Measurements from ENCODE around the gene IL17B.

DNA sequence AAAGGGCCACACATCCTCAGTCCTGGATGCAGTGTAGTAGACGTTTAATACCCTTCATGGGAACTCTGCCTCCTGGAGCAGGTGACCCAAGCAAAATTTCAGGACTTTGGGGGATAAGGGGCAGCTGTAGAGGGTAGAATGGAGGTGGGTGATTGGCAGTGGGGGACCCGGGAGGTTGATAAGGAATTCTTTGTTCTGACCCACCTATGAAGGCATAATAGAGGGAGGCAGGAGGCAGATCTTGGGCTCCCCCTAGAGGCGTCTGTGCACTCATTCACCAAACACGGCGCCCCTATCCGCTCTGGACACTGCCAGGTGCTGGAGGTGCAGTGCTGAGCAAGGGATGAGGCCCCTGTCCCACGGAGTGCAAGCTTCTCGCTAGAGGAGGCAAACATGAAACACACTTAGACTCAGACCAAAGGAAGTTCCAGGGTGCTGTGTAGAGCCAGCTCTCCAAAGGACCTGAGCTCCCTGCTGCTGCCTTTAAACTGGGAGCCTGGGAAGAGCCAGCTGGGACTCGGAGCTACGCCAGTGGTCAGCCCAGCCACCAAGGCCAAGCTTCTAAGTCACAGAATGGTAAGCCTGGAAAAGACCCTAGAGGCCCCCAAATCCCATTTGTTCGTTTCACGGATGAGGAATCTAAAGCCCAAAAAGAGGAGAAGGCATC is 7.7 kb downstream of the IL17B start:
- TF ChIP-seq, protein P1, sequence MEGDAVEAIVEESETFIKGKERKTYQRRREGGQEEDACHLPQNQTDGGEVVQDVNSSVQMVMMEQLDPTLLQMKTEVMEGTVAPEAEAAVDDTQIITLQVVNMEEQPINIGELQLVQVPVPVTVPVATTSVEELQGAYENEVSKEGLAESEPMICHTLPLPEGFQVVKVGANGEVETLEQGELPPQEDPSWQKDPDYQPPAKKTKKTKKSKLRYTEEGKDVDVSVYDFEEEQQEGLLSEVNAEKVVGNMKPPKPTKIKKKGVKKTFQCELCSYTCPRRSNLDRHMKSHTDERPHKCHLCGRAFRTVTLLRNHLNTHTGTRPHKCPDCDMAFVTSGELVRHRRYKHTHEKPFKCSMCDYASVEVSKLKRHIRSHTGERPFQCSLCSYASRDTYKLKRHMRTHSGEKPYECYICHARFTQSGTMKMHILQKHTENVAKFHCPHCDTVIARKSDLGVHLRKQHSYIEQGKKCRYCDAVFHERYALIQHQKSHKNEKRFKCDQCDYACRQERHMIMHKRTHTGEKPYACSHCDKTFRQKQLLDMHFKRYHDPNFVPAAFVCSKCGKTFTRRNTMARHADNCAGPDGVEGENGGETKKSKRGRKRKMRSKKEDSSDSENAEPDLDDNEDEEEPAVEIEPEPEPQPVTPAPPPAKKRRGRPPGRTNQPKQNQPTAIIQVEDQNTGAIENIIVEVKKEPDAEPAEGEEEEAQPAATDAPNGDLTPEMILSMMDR (IDR thresholded peaks at IDR 0.05), result peak; percentile 80
- TF ChIP-seq PRRX2 (CRISPR knock-in tag; IDR thresholded peaks at IDR 0.05) (no peak), ZNF121 (CRISPR knock-in tag; IDR thresholded peaks at IDR 0.05) (no peak), ZNF317 (CRISPR knock-in tag; IDR thresholded peaks at IDR 0.05; ENCODE audit: borderline replicate concordance, low read depth) (no peak), JUN (CRISPR knock-in tag; IDR thresholded peaks at IDR 0.05) (no peak), SP1 (CRISPR knock-in tag; conservative IDR thresholded peaks at IDR 0.05) (no peak)
- TF ChIP-seq, protein P2, sequence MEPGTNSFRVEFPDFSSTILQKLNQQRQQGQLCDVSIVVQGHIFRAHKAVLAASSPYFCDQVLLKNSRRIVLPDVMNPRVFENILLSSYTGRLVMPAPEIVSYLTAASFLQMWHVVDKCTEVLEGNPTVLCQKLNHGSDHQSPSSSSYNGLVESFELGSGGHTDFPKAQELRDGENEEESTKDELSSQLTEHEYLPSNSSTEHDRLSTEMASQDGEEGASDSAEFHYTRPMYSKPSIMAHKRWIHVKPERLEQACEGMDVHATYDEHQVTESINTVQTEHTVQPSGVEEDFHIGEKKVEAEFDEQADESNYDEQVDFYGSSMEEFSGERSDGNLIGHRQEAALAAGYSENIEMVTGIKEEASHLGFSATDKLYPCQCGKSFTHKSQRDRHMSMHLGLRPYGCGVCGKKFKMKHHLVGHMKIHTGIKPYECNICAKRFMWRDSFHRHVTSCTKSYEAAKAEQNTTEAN (CRISPR knock-in tag; IDR thresholded peaks at IDR 0.05), result no peak
- TF ChIP-seq, protein P3, sequence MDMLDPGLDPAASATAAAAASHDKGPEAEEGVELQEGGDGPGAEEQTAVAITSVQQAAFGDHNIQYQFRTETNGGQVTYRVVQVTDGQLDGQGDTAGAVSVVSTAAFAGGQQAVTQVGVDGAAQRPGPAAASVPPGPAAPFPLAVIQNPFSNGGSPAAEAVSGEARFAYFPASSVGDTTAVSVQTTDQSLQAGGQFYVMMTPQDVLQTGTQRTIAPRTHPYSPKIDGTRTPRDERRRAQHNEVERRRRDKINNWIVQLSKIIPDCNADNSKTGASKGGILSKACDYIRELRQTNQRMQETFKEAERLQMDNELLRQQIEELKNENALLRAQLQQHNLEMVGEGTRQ (CRISPR knock-in tag; IDR thresholded peaks at IDR 0.05), result no peak
- TF ChIP-seq, protein P4, sequence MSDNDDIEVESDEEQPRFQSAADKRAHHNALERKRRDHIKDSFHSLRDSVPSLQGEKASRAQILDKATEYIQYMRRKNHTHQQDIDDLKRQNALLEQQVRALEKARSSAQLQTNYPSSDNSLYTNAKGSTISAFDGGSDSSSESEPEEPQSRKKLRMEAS (CRISPR knock-in tag; IDR thresholded peaks at IDR 0.05), result no peak
